Activated T-helper 1 cell treated with anti-CD3 and anti-CD28 coated beads, Interleukin-2, amount 50 U/mL, for 16 hours (primary cell): ENCODE data around the gene PDE1C.
"Not testable (repeated sequence)": the region's sequence is repeated elsewhere in the genome, so short reads cannot be mapped to it uniquely, and the experiment has no call there.

Experiments used
- DNase-seq, 2 donors: peaks; one replicate each; pipeline ENCODE4 v3.0.0-alpha.2; 2020; ENCODE audit warnings: low read depth in 1 of 2, low spot score in 1 of 2

PDE1C gene

GRCh38 chr7:31855530-31855929, 214.7 kb downstream of the PDE1C start:
- DNase-seq = no peak

DNA sequence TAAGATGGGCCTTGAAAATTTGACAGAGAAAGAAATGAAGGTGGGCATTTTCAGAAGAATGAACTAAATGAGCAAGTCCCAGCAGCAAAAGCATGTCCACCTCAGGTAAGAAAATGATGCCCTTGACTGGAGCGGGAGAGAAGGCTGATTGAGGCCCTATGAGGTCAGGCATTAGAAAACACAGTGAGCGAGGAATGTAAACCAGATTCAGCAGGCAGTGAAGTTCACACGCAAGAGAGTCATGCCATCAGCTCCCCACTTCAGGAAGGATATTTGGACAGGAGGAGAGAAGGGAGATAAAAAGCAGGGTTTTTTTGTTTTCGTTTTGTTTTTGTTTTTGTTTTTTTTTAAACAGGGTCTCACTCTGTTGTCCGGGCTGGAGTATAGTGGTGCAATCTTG, 216.8 kb downstream of the PDE1C start:
- DNase-seq = no peak

DNA sequence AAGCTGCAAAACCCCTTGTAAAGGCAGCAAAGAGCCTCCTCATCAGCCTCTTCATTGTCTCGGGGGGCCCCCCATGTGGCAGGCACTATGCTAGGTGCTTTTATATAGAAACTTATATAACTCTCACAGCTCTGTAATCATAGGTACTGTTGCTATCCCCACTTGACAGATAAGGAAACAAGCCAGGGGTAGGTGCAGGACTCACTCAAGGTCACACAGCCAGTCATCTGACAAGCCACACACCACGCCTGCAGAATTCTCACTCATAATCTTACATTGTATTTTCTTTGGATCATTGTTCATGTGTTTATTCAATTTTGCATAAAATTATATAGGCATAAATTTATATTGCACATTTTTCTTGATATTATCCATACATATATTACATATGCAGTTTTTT, 217.7 kb downstream of the PDE1C start:
- DNase-seq = no peak

DNA sequence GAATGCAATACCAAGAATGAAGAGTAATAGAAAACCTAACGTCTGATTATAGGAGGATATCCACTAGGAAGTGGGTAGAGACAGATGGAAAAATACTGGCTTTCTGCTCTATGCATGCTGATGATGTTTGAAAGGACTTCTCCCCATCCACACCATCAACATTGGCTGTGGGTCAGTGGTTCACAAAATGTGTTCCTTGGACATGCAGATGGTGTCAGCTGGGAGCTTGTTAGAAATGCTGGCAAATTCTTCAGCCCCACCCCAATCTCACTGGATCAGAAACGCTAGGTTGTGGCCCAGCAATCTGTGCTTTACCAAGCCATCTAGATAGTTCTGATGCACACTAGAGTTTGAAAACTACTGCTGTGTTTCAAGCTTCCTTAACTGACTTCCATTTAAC, 219.1 kb downstream of the PDE1C start:
- no peak for DNase-seq

DNA sequence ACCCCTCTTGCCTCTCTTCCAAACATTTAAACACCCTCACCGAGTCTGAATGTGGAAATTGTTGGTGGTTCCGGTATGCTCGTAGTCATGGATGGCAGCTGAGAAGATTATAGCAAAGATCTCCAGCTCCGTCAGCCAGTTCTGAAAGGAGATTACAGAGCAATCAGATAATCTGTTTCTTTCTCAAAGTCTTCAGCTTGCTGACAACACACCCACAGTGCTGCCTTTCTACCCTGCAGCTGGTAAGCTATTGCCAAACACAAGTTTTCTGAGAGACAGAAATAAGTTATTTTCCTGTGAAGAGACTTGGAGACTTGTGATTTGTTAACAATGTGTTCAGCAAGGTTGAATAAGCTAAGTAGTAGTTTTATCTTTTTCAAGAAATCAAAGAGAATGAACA, 219.6 kb downstream of the PDE1C start:
- no peak for DNase-seq

- no peak for DNase-seq
Measured at GRCh38 chr7:31850066-31850465, 220.1 kb downstream of the PDE1C start.

GRCh38 chr7:31835471-31835870, 234.7 kb downstream of the PDE1C start:
- no peak for DNase-seq

DNA sequence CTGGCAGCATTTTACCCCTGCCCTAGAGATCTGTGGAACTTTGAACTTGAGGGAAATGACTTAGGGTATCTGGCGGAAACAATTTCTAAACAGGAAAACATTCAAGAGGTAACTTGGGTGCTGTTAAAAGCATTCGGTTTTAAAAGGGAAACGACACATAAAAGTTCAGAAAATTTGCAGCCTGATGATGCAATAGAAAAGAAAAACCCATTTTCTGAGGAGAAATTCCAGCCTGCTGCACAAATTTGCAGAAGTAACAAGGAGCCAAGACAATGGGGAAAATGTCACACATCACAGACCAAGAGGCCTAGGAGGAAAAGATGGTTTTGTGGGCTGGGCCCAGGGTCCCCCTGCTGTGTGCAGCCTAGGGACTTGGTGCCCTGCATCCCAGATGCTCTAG, 236.6 kb downstream of the PDE1C start:
- DNase-seq = not testable (repeated sequence)

GRCh38 chr7:31828520-31828919, 241.7 kb downstream of the PDE1C start:
- DNase-seq = no peak

GRCh38 chr7:31825576-31825975, 244.6 kb downstream of the PDE1C start:
- no peak for DNase-seq

GRCh38 chr7:31819031-31819430, 251.2 kb downstream of the PDE1C start:
- no peak for DNase-seq

DNA sequence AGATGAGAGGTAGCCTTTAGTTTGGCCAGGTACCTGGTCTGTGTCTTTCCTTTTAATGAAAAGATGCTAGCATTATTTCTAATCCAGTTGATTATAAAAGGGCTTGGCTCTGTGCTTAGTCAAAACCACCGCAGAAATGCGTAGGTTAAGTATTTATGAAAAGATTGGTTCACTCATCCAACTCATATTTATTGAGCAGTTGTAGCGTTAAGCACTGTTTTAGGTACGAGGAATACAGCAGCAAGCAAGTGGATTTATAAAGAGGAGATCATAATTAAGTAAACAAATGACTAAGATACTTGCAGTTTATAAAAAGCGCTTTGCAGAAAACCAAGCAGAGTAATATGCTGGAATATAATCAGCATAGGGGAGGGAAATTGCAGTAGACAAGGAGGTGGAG, 253.4 kb downstream of the PDE1C start:
- DNase-seq = no peak

GRCh38 chr7:31815796-31816195, 254.4 kb downstream of the PDE1C start:
- DNase-seq = no peak

- DNase-seq = no peak
Measured at GRCh38 chr7:31814187-31814586, 256.0 kb downstream of the PDE1C start.

- DNase-seq = no peak
Measured at GRCh38 chr7:31811650-31812461, 258.4 kb downstream of the PDE1C start.

- no peak for DNase-seq
Measured at GRCh38 chr7:31805209-31805818, 264.9 kb downstream of the PDE1C start.

DNA sequence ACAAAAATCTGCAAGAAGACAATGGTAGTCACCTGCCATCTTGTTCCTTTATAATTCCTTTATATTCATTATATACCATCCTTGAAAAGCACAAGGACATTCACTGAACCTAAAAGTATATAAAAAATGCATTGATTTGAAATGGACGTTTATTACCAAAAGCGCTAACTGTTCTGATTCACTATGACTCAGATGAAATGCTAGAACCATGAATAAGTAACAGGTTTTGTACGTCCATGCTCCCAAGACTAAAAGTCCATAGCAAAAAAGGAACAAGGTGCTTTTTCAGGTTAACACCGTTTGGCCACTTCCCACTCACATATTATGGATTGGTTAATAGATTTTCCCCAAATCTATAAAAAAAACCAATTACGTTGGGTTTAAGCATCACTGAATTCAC, 273.8 kb downstream of the PDE1C start:
- DNase-seq = no peak

DNA sequence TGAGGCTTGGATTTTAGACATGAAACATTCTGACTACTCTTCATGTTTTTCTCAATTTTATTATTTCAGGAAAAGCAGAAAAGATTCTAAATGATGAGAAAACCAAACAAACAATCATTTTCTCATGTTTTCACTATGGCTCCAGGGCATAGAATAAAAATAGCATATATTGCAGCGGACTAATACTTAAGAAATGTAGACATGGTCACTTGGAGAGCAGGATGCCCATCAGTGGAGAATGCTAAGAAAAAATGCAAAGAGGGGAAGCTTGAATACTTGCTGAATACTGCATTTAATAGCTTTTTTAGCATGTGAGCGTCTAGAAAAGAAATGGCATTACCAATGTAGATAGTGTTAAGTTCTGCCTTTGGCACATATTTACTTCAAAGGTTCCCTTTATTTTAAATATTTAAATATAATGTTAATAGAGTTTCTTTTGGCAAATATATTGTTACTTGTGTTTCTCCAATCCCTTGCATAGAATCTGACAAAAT, 275.3 kb downstream of the PDE1C start:
- no peak for DNase-seq

- no peak for DNase-seq
Measured at GRCh38 chr7:31791881-31792280, 278.3 kb downstream of the PDE1C start.

DNA sequence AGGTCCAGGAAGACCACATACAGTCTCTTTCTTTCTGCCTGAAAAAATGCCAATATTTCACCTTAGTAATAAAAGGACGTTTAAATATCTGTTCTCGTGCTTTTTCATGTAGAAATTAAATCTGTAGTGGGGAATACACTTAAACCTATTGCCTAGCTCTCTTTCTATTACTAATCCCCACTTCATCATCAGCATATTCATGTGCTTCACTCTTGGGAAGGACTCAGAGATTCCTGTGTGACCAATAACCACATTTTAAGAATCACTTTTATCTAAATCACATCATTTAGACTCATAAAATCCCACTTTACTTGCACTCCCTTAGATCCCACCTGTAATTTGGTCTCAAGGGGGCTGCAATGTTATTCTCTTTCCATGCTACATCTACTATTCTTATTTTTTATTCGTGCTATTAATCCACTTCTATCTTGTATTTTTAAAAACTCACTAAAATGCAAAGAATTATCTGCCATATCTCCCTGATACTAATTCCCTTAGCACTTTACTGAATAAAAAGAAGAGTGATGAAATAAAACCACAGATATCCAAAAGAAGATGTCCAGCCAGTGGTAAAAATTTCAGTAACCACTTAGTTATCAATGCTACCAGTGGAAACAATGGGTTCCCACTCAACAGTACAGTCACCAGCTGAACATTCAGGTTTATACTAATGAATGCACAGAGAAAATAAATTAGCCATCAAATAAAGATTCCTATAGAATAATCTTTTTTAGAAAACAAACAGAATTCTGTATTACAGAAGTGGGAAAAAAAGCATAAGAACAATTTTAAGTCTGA, 281.1 kb downstream of the PDE1C start:
- DNase-seq = no peak

- no peak for DNase-seq
Measured at GRCh38 chr7:31788445-31788844, 281.8 kb downstream of the PDE1C start.

DNA sequence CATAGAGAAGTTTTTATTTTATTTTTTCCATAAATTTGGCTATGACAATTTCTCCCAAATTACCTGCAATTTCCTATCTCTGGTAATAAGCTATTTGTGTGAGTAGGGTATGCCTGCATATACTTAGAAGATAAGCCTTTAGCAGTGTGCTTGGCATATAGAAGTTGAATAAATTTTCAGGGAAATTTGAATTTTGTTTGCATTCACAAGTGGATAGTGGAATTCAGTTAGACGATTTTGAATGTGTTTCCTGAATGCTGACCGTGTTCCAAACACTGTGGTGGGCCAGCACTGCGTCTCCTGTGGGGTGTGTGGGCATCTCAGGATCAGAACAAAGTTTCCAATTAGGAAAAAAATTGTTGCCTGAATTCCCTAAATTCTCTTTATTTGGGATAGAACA, 283.9 kb downstream of the PDE1C start:
- no peak for DNase-seq
